Stimulated activated CD4-positive, alpha-beta T cell treated with anti-CD3 and anti-CD28 coated beads, Interleukin-1b, Interleukin-23, amount 100 ng/mL, for 1 hour (primary cell): ENCODE measurements around the gene MYCL.
"Not testable (repeated sequence)": the region's sequence is repeated elsewhere in the genome, so short reads cannot be mapped to it uniquely, and the experiment has no call there.

Experiments
- DNase-seq, 2 donors: peaks; one replicate each; pipeline ENCODE4 v3.0.0-alpha.2; 2020; ENCODE audit warnings: low read depth in 2 of 2

Gene MYCL

GRCh38 chr1:39919545-39919944 is 17.8 kb upstream of the MYCL start:
- no peak for DNase-seq

GRCh38 chr1:39917825-39918224 is 16.1 kb upstream of the MYCL start:
- no peak for DNase-seq

- DNase-seq = no peak
Observed at GRCh38 chr1:39915499-39916129, 13.9 kb upstream of the MYCL start.

GRCh38 chr1:39913136-39913535 is 11.4 kb upstream of the MYCL start:
- DNase-seq = not testable (repeated sequence)

- DNase-seq = no peak
Observed at GRCh38 chr1:39910263-39910662, 8.5 kb upstream of the MYCL start.

GRCh38 chr1:39908534-39908933 is 6.8 kb upstream of the MYCL start:
- DNase-seq = no peak

GRCh38 chr1:39907528-39908453 is 6.1 kb upstream of the MYCL start:
- no peak for DNase-seq

- DNase-seq = no peak
Observed at GRCh38 chr1:39905172-39905571, 3.5 kb upstream of the MYCL start.

- DNase-seq = no peak
Observed at GRCh38 chr1:39902460-39902807, 717 bp upstream of the MYCL start.

- DNase-seq = no peak
Observed at GRCh38 chr1:39901464-39901713, 328 bp downstream of the MYCL start.

- no peak for DNase-seq
Observed at GRCh38 chr1:39900662-39901463, 854 bp downstream of the MYCL start.

- DNase-seq = no peak
Observed at GRCh38 chr1:39899611-39900538, 1.8 kb downstream of the MYCL start.

- no peak for DNase-seq
Observed at GRCh38 chr1:39898648-39899603, 2.8 kb downstream of the MYCL start.

GRCh38 chr1:39898191-39898590 is 3.5 kb downstream of the MYCL start:
- DNase-seq = no peak

GRCh38 chr1:39896909-39897685 is 4.6 kb downstream of the MYCL start:
- DNase-seq = no peak

- no peak for DNase-seq
Observed at GRCh38 chr1:39895731-39896480, 5.8 kb downstream of the MYCL start.

GRCh38 chr1:39894884-39895495 is 6.7 kb downstream of the MYCL start:
- DNase-seq = no peak
